ENCODE measurements around the gene PFDN2.
A peak's percentile ranks its signal among the peaks of the same experiment; 100 is the strongest.

Gene PFDN2

GRCh38 chr1:161159913-161160243, 42.0 kb upstream of the PFDN2 start:
- H3K27ac ChIP-seq: peak overlapping the region; percentile 91
- peak overlapping the region; percentile 94 for H3K4me3 ChIP-seq (ENCODE audit: low read depth, low read length)
- H3K9me3 ChIP-seq (ENCODE audit: control insufficient read depth, low read length): no peaks in the 10 kb centered on the region
- peak overlapping the region; percentile 37 for H3K9ac ChIP-seq
- H3K4me2 ChIP-seq (ENCODE audit: low read length): peak overlapping the region; percentile 69
- H3K36me3 ChIP-seq (ENCODE audit: control insufficient read depth, insufficient read depth, low read length): no peaks in the 10 kb centered on the region
- no peaks in the 10 kb centered on the region for H3K4me1 ChIP-seq
- no peaks in the 10 kb centered on the region for H3K27me3 ChIP-seq (ENCODE audit: control insufficient read depth, insufficient read depth, low read length)
- no peak for TF ChIP-seq CTCF (IDR thresholded peaks at IDR 0.05)
- peaks cover 4% of the 10 kb centered on the region for H3K79me2 ChIP-seq
- H2AFZ ChIP-seq: peak overlapping the region; percentile 87

- Histone ChIP-seq H2AFZ (peak within 1 kb of the TSS; percentile 87), H3K4me2 (ENCODE audit: low read length) (peak within 1 kb of the TSS; percentile 69), H3K27me3 (ENCODE audit: control insufficient read depth, insufficient read depth, low read length) (no peaks in the 10 kb centered on the region), H3K79me2 (peaks cover 4% of the 10 kb centered on the region), H3K27ac (peak within 1 kb of the TSS; percentile 91), H3K4me3 (ENCODE audit: low read depth, low read length) (peak within 1 kb of the TSS; percentile 94), H3K9ac (peak within 1 kb of the TSS; percentile 37), H3K9me3 (ENCODE audit: control insufficient read depth, low read length) (no peaks in the 10 kb centered on the region), H3K36me3 (ENCODE audit: control insufficient read depth, insufficient read depth, low read length) (no peaks in the 10 kb centered on the region), H3K4me1 (no peaks in the 10 kb centered on the region)
- TF ChIP-seq CTCF (IDR thresholded peaks at IDR 0.05): no peak
Measured at GRCh38 chr1:161159087-161159912, 41.5 kb upstream of the PFDN2 start, which contains the start of gene USP21. Gene USP21 (plus strand): TSS chr1:161159500. CDS start chr1:161160641, 1,141 bp downstream.

- Histone ChIP-seq H3K9me3 (ENCODE audit: control insufficient read depth, low read length) (no peaks in the 10 kb centered on the region), H3K27ac (peak overlapping the region; percentile 91), H3K4me1 (no peaks in the 10 kb centered on the region), H2AFZ (peak overlapping the region; percentile 87), H3K4me3 (ENCODE audit: low read depth, low read length) (peak overlapping the region; percentile 94), H3K4me2 (ENCODE audit: low read length) (peak overlapping the region; percentile 69), H3K36me3 (ENCODE audit: control insufficient read depth, insufficient read depth, low read length) (no peaks in the 10 kb centered on the region), H3K79me2 (peaks cover 4% of the 10 kb centered on the region), H3K27me3 (ENCODE audit: control insufficient read depth, insufficient read depth, low read length) (no peaks in the 10 kb centered on the region), H3K9ac (no peak overlapping the region)
- TF ChIP-seq CTCF (IDR thresholded peaks at IDR 0.05): no peak
Measured at GRCh38 chr1:161158316-161159010, 40.6 kb upstream of the PFDN2 start.

- H3K36me3 ChIP-seq (ENCODE audit: control insufficient read depth, insufficient read depth, low read length): no peaks in the 10 kb centered on the region
- no peaks in the 10 kb centered on the region for H3K4me1 ChIP-seq
- no peaks in the 10 kb centered on the region for H3K9me3 ChIP-seq (ENCODE audit: control insufficient read depth, low read length)
- no peak overlapping the region for H3K4me2 ChIP-seq (ENCODE audit: low read length)
- no peaks in the 10 kb centered on the region for H3K27me3 ChIP-seq (ENCODE audit: control insufficient read depth, insufficient read depth, low read length)
- H3K79me2 ChIP-seq: peaks cover 4% of the 10 kb centered on the region
- H2AFZ ChIP-seq: no peak overlapping the region
- TF ChIP-seq CTCF (IDR thresholded peaks at IDR 0.05): no peak
- H3K27ac ChIP-seq: no peak overlapping the region
- no peak overlapping the region for H3K4me3 ChIP-seq (ENCODE audit: low read depth, low read length)
- H3K9ac ChIP-seq: no peak overlapping the region
Measured at GRCh38 chr1:161157867-161158266, 40.0 kb upstream of the PFDN2 start.

Measured in parathyroid adenoma (tissue), 2 donors.